HG03103 (cell line): ENCODE measurements around the gene GIN1.

Experiments used
- ATAC-seq: cut with Tn5 transposase; IDR thresholded peaks from one replicate; pipeline ENCODE4 v1.9.1; 2021; ENCODE audit warnings: low read depth; ENCODE audit not compliant: unreplicated experiment

The GIN1 gene

GRCh38 chr5:103041071-103041676 is 78.8 kb downstream of the GIN1 start:
- ATAC-seq: no peak

GRCh38 chr5:103037673-103038455 is 82.1 kb downstream of the GIN1 start:
- ATAC-seq: no peak

- no peak for ATAC-seq
Observed at GRCh38 chr5:103036601-103037000, 83.3 kb downstream of the GIN1 start.
